ENCODE data around the gene UBE2J2.

The UBE2J2 gene

DNA sequence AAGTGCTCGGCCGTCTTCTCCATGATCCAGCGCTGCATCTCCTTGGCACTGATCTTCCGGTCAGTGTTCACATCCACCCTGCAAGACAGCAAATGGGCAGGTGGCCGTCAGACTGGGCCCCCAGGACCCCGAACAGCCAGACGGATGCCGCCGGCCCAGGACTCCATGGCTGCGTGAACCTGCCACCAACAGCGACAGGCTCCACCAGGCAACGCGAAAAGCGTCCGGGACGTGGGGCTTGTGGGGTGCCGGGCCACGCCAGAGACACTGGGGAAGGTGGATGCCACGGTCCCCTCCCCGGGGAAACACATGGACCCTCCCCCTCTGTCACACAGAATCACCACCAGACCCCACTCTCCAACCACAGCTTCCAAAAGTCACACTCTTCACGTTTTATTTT is 49.8 kb downstream of the UBE2J2 start:
- no peak for DNase-seq

DNA sequence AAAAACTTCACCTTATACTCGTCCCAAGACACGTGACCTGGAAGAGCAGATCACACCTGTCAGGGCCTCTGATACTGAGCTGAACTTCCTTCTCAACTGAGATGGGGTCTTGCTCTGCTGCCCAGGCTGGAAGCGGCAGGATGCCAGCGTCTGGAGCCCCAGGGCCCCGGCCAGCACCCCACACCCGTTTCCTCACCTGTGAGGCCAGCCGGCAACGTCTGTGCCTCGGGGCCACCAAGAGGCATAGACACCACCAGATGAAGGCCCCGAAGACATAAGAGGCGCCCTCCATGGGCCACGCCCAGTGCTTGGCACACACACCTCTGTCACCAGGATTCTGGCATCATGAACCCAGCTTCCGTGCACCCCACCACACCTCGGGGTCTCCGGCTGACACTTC is 50.3 kb downstream of the UBE2J2 start:
- DNase-seq, result no peak

DNA sequence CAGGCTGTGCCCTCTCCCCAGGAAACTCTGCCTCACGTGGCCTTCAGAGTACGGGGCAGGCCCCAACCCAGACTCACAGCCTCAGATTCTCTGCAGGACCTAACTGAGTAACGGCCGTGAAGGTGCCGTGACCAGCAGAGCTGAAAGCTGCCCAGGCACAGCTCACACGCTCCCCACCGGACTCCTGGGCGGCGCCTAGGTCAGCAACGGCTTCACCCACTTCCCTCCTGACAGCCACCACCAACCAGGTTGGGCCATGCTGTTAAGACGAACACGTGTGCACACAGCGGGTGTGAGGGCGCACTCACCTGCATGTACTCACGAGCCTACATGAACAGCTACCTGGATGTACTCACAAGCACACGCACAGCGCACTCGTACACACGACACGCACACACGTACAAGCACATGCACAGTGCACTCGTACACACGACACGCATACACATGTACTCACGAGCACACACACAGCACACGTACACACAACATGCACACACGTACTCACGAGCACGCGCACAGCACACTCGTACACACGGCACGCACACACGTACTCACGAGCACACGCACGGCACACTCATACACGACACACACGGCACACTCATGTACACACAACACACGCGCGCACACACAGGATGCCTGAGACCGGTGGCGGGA is 51.0 kb downstream of the UBE2J2 start:
- no peak for DNase-seq

DNA sequence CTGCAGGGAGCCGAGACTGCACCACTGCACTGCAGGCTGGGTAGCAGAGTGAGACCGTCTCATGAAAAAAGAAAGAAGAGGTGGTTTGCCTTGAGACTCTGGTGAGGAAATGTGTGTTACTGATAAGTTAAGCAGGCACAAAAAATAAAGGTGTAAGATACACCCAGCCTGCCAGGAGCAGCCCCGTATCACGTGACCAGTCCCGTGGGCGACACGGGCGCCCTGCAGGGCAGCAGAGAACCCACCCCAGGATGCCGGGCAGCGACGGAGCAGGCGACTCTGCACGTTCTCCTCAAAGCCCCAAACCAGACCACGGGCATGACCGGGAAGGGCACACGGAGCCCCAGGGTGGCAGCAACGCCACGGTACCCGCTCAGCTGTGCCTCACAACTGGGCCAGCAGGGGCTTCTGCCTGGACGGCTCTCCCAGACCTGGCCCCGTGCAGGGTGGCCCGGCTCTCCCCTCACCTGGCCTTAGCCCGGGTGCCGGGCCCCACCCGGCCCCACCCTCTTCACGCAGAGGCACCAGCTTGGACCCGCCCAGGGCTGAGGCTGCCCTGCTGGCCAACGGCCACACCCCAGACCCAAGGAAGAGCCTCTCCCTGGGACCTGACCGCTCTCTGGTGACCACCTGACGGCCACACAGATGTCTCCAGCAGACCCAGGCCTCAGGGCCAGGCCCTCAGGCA is 51.6 kb downstream of the UBE2J2 start:
- DNase-seq, result no peak

DNA sequence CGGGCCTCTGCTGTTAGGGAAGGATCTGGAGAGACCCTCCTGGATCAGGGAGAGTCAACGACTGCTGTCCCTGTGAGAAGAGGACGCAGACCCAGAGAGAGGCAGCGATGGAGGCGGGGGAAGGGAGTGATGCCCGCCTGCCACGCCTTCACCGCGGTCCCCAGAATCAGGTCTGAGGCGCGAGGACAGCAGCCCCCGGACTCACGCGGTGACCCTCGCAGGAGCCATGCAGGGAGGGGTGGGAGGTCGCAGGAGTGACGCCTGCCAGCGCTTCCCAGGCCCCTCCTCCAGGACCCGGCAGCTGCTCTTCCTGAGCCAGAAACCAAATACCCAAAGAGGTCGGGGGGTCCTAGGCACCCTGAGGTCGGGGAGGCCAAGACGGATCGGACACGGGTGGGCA is 53.5 kb downstream of the UBE2J2 start:
- DNase-seq, result no peak

DNA sequence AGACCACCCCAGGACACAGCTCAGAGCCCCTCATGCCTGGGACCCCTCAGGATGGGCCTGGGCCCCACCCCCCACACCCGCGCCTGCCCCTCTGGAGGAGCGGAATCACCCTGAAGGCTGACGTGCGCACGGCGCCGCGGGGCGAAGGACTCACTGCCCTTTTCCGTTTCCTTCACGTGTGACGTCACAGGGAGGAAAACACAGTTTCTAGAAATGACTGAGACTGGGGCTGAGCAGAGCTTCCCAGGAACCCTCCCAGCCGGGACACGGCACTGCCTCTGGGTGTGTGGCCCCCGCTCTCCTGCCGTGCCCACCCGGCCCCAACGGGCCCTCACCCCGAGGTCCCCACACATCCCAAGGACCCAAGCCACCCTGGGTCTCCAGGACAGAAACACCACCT is 54.3 kb downstream of the UBE2J2 start:
- DNase-seq, result peak in 1 of 2 experiments; percentile 58

DNA sequence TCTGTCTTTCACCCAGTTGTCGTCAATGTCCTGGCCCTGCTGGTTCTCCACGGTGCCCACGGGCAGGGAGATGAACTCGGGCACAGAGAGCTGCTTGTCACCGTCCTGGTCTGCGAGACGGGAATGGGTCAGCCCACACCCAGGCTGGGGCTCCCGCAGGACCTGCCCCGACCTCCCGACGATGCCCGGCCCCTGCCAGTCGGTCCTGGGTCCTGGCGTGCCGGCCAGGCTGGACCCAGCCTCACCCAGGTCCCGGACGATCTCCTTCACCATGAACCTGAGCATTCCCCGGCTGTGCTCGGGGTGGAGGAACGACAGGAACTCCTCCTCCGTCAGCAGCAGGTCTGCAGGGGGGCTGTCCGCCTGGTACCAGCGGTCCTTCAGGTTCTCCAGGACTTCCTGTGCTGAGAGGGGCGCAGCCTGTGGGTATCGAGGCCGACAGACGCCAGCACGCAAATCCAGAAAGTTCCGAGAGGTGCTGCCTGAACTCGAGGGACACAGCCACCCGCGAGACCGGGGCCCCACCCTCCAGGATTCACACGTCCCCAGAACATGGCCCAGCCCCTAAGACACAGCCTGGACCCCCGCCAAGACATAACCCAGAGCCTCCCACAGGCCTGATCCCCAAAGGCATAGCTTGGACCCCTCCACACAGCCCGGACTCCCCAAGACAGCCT is 55.0 kb downstream of the UBE2J2 start:
- DNase-seq, result no peak

DNA sequence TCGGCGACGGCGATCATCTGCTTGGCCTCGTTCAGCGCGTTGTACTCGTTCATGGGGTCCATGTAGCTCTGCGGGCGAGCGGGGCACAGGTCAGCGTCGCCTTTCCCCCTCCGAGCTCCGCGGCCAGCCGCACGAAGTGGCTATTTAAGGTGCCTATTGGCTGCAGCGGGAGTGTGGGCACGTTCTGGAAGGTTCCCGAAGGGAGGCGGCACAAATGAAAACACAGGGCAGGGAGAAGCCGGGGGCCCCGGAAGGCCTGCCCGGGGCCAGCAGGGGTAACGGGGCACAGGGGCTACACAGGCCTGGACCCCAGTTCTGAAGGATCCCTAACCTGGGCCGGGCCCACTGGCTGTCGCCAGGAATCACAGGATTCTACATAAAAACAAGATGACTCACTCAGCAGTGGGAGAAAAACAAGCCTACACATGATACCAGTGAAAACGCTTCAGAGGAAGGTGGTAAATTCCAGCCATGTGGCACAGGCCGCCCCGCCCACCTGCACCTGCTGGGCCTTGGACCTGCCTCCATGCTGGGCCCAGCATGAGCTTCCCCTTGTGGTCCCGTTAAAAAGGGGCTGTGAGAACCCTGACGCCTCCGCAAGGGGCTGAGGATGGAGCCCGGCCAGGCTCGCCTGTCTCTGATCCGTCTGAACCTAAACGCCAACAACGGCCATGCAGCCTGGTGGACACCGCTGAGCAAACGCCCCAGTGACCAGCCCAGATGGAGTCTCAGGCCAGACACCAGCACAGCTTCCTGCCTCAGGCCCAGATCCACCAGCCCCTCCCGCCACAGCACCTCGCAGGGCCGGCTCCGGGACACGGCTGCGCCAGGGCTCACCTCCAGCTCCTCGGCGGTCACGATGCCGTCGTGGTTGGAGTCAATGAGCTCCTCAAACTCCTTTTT is 55.8 kb downstream of the UBE2J2 start:
- peak; percentile 57 to 62 for DNase-seq

DNA sequence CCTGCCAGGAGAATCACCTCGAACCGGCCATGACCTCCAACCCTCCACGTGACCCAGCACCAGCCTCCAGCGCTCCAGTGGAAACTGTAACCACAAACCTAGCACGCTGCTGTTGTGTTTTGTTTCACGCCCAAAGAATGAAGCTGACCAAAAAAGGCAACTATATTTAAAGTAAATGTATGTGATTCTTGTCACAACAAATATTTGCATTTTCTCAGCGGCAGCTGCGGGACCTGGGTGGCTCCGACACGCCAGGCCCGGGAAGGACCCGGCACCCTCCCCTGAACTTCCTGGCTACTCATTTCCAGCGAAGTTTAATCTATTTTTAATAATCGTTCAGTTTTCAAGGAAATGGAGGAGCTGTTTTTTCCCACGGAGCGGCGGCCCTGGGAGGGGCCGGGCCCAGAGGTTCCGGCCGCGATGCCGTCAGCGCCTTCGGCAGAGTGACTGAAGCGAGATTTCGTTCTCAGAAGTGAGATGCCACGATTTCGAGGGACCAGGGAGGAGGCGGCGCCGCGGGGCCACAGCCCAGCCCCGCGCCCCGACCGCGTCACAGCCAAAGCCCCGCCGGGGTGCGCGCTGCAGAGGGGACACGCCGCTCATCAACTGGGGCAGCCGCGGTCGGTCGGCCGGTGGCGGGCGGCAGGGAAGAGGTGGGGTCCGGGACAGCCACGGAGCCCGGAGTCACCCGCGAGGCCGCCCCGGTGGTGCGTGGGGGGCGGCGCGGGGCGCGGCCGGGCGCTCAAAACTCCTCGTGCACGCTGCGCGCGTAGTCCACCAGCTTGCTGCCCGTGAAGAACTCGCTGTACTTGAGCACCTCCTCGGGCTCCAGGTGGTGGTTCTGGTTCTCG is 56.7 kb downstream of the UBE2J2 start:
- DNase-seq, result peak; percentile 29 to 42

DNA sequence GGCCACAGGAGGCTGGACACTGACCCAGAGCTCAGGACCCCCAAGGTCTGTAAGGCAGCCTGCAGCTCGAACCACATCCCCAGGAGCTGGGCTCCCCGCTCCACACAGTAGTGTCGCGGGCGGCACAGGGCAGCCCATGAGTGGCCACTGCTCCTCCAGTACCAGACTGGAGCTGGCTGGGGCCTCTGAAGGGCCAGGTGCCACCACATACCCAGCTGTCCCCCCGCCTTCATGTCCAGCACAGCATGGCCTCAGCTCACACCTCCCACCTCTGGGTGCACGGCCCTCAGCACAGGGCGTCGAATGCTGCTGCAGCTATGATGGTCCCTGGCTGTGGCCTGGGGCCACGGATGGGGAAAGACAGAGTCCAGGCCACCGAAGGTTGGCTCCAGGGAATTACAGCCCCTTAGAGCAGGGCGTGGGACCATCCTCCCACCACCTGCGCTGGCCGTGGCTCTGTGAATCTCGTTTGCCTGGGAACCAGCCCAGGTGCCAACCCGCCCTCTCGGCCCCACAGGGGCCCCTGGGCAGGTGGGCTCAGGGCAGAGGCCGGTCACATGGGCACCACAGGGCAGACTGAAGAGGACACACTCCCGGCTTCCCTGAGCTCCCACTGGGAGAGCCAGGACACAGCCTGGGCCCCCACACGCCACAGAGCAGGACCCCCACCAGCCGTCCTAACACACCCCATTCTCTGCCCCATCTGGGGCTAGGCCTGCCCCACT is 57.6 kb downstream of the UBE2J2 start:
- DNase-seq, result peak in 1 of 2 experiments; percentile 5

DNA sequence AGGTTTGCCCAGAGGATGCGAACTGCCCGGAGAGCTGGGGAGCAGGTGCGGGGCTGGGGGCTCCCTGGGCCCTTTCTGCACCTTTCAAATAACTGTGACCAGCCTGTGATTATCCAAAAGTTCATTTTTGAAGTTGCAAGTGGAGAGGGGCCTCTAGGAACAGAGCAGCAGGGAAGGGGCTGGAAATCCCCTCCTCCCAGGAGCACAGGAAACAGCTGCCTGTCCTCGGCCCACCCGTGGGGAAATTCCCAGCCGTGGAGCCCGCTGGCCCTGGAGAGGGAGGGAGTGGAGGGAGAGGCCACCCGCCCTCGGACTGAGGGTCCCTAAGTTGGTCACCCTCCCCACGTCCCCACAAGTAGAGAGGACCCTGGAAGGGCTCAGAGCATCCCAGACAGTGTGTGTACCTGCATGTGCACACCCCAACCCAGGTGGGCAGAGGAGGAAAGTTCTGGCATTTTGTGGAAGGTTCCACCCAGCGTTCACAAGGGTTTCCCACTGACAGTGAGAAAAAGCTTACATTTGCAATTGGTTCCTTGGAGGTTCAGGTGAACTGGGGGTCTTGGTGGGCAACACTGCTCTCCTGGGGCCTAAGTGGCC is 58.5 kb downstream of the UBE2J2 start:
- peak; percentile 23 to 32 for DNase-seq

DNA sequence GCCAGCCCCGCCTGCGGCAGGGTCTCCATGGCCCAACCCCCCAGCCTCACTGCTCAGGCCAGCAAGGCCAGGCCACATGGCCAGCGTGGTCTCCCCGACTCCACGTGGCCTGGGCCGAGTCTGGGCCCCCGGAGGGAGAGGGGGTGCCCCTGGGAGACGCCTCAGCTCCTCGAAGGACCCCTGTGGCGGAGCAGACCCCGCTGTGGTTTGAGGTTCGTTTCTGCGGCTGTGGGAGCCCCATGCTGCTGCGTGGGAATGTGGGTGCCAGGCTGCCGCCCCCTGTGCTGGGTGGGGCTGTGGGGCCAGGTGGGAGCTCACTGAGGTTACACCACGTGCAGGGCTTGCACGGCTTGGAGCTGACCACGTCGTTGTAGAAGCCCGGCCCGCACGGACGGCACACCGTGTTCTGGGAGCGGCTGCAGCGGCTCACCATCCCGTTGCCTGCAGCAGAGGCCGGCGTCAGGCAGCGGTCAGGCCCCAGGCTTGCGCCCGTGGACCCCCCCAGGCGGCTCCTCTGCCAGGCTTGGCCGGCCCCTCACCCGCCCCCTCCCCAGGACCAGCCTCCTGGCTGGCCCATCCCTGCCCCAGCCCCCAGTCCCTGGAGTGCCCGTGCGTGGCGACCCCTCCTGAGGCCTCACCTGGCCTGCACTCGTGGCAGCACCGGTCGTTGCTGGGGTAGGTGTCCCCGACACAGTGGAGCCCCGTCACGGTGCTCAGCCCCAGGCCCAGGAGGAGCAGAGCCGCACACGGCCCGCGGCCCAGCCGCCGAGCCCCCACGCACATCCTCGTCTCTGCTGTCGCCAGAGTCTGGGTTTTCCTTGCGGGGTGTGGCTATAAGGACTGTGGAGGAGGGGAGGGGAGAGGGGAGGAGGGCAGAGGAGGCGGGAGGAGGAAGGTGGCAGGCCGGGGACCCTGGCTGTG is 60.0 kb downstream of the UBE2J2 start, which contains the start of gene TNFRSF4:
Gene TNFRSF4 (minus strand): TSS at position 809 of the 921 bp plus-strand sequence. CDS start 26 bp downstream, at position 783.
- DNase-seq, result peak; percentile 62 to 74

DNA sequence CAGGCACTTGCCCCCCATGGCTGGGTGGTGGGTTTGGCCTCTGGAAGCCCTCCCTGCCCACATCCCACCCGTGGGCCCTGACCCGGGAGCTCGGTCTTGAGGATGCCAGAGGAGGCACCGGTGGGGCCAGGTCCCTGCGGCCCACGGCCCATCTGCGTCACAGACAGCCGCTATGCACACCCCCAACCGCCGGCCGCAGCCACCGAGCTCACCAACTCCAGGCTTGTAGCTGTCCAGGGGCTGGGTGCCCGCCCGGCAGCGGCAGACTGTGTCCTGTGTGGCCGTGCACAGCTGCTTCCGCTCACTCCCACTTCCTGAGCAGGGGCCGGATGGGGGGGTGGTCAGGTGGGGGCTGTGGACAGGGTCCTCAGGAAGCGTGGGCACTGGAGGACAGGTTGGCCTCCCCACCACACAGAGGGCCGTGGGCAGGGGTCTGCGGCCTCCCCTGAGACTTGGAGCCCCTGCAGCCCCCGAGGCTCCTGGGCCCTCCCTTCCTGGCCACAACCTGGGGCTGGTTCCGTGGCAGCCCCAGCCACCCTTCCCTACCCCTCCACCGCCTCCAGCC is 60.8 kb downstream of the UBE2J2 start:
- peak in 1 of 2 experiments; percentile 42 for DNase-seq

DNA sequence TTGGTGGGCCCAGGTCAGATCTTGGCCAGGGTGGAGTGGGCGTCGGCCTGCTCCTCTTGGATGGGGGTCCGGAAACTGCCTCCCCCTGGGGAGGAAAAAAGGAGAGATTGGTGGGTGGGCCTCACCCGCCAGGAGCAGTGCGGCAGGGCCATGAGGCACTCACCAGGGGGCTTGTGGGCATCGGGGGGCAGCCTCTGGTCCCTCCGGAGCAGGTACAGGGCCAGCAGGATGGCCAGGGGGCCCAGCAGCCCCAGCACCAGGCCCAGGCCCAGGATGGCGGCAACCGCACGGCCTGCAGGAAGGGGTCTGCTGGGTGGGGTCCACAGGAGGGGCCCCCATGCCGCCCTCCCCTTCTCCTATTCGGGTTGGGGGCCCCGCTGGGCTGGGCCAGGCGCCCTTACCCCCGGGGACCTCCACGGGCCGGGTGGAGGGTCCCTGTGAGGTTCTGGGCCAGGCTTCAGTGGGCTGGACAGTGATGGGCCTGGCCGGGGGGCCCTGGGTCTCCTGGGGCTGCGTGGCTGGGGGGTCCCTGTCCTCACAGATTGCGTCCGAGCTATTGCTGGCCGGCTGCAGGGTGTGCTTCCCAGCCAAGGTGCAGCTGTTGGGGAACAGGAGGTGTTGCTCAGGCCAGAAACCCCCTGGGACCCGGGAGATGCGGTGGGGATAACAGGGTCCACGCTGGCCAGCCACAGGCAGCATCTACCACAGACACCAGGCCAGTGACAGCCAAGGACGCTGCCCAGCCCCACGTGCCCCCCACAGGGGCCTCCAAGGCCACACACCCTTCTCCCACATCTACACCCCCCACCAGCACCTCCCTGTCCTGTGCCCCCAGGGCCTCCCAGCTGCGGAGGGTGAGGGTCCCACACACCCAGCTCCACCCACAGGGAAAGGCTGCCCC is 61.9 kb downstream of the UBE2J2 start:
- peak in 1 of 2 experiments; percentile 10 for DNase-seq

DNA sequence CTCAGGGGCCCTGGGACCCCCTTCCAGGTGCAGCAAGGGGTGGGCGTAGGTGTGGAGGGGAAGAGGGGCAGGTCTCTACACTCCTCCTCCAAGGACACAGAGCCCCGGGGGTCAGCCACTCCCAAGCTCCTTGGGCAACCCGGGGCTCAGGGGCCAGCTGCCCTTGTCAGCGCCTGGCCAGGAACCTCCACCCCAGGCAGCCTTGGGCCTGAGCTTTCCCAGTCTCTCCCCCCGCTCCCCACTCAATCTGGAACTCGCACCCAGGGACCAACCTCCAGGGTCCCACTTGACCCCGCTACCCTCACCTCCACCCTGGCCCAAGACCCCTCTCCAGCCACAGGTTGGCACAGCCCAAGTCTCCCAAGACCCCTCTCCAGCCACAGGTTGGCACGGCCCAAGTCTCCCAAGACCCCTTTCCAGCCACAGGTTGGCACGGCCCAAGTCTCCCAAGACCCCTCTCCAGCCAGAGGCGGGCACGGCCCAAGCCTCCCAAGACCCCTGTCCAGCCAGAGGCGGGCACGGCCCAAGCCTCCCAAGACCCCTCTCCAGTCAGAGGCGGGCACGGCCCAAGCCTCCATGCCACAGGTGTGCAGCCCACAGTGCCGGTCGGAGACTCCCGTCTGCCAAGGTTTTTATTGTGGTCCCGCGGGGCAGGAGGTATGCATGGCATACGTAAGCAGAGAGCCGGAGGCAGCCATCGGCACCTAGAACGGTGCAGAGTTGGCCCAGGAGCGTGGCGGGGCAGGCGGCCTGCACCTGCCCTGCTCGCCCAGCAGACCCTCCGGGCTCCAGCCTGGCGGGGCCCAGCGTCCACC is 62.7 kb downstream of the UBE2J2 start:
- no peak for DNase-seq

DNA sequence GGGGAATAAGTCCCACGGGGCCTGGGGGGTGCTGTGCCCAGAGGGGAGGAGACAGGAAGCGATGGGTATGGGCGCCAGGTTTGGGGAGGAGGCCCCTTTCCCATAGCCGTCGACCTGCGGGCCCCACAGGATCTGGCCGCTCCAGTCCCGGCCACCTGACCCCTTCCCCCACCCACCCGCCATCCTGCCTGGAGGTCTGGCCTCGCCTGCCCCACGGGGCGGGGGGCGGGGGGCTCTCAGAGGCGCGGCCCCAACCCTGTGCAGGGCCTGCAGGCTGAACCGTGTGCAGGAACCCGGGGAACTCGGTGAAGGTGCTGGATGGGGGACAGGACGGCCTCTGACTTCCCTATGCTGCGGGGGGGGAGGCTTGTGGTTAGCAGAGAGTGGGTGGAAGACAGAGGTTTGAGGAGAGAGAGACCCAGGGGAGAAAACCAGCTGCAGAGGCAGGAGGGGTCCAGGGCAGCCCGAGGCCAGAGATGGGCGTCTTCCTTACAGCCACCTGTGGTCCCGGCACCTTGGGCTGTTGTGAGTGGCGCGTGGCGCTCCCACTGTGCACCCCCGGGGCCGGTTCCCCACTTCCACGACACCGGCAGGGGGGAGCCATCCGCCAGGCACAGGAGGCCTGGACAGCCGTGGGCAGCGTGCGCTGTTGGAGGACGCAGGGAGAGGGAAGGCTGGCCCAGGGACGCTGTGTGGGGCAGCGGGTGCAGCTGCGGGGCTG is 64.8 kb downstream of the UBE2J2 start:
- DNase-seq, result peak; percentile 58 to 59

DNA sequence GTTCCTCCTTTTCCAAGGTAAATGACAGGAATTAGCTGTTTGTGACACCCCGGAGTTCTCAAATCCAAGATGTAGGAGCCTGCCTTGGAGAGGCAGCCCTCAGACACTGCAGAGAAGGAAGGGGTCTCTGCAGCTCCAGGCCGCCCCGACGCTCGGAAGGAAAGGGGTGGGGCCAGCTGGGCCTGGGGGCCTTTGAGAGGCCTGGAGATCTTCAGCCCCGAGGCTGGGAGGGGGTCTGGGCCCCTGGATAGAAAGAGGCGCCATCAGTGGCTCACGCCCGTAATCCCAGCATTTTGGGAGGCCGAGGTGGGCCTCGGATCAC is 66.1 kb downstream of the UBE2J2 start:
- DNase-seq, result no peak

All from stimulated activated CD4-positive, alpha-beta T cell treated with anti-CD3 and anti-CD28 coated beads, Interleukin-4, amount 100 ng/mL, for 4 hours (primary cell).